Epidermal melanocyte (primary cell): ENCODE measurements around the gene PNKD.

Source experiments
- DNase-seq: peaks from one replicate; pipeline ENCODE4 v3.0.0; 2011; ENCODE audit warnings: low spot score; ENCODE audit not compliant: insufficient read length

The PNKD gene, protein sequence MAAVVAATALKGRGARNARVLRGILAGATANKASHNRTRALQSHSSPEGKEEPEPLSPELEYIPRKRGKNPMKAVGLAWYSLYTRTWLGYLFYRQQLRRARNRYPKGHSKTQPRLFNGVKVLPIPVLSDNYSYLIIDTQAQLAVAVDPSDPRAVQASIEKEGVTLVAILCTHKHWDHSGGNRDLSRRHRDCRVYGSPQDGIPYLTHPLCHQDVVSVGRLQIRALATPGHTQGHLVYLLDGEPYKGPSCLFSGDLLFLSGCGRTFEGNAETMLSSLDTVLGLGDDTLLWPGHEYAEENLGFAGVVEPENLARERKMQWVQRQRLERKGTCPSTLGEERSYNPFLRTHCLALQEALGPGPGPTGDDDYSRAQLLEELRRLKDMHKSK

DNA sequence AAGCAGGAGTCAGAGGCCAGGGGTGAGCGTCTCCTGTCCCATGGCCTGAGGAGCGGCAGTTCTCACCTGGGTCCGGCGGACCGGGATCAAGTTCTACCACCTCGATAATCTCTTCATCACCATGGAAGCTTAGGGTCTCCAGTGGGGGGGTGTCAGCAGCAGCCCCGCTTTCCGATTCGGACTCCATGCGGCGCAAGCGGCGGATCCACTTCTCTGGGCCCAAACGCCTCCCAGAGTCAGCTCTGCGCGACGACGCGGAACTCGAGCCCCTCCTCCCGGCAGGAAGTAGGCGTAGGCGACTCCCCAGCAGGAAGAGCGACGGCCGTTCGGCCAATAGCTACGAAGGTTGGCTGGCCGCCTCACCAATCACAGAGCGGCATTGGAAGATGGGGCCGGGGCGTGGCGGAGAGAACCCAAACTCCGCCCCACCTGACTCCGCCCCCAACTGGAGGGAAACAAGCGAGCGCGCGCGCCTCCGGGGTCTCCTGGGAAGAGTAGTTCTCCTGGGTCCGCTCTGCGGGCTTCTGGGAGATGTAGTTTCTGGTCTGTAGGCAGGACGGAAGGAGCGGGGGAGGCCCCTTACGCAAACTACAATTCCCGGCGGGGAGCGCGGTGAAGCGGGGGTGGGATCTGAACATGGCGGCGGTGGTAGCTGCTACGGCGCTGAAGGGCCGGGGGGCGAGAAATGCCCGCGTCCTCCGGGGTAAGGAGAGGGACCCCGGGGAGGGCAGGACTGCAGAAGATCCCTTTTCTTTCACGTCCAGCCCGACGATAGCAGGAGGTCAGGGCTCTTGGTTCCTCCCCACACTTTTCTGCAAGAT is at the start of gene PNKD, which contains the start of gene AAMP:
PNKD (plus strand) TSS at position 620 of the 821 bp plus-strand sequence; CDS start at position 637, 17 bp downstream.
AAMP (minus strand) TSS at position 238 of the 821 bp plus-strand sequence; CDS start at position 187, 51 bp downstream.
- DNase-seq: peak; percentile 99

DNA sequence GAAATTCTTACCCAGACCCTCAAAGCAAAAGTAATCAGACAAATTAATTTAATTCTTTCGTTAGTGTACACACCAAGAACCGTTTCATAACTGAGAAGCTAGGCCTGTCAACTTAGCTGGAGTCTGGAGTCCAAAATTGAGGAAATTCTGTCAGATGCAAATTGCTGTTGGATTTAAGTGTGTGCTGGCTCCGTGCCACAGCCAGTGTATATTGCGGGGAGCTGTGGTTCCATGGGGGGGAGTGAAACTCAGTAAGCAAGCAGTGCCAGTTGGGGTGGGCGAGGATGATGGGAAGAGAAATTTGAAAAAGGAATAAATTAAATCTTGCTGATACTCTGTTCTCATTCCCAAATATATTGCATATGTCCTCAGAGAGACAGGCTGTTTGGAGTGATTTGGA is 49.3 kb upstream of the PNKD start:
- no peak for DNase-seq

DNA sequence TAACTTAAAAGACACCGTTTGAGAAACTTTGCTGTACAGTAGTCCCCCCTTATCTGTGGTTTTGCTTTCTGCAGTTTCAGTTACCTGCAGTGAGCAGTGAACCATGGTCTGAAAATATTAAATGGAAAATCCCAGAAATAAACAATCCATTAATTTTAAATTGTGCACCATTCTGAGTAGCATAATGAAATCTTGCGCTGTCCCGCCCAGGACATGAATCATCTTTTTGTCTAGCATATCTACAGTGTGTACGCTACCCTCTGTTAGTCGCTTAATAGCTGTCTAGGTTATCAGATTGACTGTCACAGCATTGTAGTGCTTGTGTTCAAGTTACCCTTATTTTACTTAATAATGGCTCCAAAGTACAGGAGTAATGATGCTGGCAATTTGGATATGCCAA is 47.3 kb upstream of the PNKD start:
- no peak for DNase-seq

DNA sequence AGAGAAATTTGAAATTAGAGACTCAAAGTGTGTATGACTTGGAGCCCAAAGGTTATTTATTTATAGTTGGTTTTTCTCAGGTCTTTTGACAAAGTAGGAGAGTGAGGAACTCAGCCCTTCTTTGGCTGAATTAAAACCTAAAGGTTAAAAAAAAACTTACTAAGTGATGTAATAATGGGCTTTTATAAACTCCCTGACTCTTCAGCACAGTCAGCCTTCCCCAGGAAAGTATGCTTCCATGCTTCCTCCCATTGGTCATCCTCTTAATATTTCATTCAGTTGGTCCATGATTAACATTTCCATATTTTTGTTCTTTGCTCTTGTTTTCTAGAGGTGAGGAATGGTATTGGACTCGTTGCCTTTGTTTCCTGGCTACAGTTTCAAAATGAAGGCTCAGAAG is 46.1 kb upstream of the PNKD start:
- no peak for DNase-seq

DNA sequence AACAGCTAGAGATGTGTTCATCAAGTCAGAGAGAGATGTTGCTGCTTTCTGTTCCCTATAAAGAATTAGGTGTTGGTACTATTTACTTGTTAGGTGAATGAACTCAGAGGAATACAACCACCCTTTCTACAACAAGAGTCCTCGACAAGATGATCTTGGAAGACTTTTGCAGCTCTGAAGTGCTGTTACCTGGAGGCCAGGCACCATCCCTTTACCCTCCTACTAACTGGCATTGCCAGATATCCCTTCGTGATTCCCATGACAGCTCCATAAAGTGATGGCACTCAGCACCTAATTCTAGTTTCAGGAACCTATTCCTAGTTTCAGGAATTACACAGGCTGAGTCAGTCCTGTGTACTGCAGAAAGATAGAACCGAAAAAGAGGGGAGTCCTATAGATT is 43.4 kb upstream of the PNKD start:
- DNase-seq: no peak

DNA sequence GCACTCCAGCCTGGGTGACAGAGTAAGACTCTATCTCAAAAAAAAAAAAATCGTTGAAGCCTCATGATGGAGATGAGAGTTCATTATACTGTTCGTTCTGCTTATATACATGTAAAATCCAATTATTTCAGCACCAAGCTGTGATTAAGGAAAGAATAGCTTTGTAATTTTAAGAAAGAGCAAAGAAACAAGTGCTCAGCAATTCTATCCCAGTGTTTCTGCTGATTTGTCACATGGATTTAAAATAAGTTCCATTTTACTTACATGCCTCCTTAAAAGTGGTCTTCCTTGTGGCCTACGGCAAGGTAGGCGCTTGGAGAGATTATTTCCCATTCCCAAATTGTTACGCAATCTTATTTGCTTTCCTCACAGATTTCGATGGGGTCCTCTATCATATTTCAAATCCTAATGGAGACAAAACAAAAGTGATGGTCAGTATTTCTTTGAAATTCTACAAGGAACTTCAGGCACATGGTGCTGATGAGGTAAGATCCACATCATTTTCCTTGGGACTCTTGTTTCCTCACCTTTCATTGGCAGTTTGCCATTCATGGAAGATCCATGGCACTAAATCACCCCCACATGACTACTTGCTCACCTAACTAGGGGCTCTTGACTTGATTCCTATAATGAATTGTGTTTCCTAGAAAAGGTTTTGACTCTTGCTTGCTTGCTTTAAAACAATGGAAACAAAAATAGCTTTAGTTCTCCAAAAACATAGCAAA is 41.8 kb upstream of the PNKD start:
- no peak for DNase-seq

DNA sequence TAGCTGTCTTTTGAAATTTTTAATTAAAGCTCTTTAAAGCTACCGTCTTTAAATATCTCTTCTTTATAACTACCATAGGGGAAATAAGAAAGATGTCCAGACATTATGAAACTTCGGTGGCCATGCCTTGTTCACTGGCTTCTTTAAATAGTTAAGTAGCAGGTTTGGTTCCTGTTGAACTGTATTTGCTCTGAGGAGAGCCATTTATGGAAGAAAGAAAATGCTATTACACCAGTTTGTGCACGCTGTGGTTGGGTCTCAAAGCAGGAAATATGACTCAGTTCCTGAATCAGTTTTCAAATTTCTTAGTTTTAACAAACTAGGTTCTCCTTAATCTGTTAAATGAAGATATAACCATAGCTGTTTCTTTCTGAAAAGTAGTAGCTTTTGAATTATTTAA is 41.1 kb upstream of the PNKD start:
- DNase-seq: no peak

DNA sequence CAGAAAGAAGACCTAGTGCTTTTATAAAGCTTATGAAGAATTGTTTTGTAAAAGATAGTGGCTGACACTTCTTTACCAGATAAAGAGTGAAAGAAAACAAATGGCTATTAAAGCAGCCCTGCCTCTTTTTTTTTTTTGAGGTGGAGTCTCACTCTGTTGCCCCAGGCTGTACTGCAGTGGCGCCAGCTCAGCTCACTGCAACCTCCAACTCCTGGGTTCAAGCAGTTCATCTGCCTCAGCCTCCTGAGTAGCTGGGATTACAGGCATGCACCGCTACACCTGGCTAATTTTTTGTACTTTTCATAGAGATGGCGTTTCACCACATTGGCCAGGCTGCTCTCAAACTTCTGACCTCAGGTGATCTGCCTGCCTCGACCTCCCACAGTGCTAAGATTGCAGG is 40.5 kb upstream of the PNKD start:
- DNase-seq: no peak

DNA sequence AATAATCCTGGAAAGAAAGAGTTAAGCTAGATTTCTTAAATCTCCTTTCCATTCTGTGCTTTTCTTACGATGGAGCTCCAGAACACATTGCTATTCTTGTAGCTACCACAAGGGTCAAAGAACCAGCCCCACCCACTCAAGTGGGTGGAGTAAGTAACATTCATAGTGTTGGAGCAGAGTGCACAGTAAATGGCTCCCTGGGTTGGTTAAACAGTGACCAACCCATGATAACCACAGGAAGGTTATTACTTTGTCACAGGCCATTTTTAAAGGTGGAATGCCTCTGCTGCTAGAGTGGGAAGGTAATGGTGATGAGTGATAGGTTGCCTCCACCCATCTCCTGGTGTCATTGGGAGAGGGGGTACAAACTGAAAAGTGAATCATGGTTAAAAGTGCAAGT is 39.4 kb upstream of the PNKD start:
- no peak for DNase-seq

DNA sequence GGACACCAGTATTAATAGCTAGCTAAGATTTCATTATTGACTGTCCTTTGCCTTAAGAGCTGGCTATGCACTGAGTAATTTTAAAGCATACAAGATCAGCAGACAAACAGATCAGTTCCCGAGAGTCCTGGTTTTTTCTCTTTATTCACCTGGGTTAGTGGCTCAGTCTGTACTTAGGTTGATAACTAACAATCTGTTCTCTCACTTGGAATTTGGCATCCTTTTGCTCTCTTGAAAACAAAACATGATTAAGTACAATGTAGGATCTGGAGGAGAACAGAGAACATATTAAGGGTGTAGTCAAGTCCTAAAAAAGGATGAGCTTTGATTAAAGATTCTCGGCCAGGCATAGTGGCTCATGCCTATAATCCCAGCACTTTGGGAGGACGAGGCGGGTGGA is 36.8 kb upstream of the PNKD start:
- no peak for DNase-seq

DNA sequence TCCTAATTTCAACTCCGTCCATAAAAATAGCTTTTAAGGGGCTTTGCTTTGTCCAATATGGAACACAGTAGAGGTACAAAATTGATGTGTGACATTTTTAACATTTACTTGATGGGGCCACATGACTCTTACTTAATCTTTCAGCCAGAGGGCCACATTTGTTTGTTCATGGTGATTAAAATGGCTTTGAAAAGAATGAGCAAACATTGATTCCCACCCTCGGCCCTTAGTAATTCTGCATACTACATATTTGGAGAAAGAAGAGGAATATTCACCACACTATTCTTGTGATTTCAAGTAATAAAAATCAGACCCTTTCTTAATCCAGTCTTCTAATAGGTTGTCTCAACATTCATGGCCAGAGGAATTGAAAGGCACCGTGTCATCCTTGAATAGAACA is 35.8 kb upstream of the PNKD start:
- no peak for DNase-seq

DNA sequence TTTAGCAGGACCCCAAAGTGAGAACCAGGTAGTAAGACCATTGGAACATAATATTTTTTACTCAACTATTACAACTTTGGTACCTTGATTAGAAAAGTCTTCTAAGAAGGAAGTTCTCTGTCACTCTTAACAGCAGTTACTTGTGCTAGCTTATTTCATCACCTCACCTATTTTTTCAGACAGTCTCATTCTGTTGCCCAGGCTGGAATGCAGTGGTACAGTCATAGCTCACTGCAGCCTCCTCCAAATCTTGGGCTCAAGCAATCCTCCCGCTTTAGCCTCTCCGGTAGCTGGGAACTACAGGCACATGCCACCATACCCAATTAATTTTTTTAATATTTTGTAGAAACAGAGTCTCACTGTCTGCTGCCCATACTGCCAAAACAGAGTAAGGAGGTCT is 35.3 kb upstream of the PNKD start:
- DNase-seq: no peak

DNA sequence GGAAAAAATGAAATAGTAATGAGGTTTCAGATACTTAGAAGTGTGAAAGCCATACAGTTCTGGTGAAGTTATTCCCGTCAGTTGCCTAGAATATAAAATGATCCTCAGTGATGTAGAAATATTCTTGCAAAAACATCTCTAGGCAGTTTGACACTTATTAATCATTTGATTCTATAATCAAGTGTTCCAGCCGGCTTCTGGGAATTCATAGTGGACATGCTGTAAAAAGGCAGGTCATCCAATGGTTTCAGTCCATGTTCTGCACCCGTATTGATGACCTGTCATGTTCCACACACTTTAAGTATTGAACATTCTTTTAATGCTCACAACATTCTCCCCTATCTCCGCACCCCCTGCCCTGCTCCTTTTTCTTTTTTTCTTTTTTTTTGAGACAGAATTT is 33.5 kb upstream of the PNKD start:
- DNase-seq: no peak

DNA sequence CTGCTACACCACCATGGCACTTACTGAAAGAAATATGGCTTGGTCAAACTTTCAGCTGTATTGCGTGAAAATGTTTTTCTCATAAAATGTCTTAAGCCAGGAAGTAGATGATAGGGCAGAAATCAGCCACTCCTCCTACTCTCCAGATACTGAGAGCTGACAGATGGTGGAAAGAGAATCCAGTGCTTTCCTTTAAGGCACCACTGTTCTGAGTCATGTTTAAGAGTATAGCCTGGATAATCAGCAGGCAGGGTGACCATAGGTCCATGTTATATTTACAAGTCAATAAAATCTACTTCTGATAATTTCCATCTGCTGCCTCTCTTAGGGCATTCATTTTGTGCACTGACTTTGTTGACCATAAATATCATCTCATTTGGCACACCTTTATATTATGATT is 31.4 kb upstream of the PNKD start:
- no peak for DNase-seq

DNA sequence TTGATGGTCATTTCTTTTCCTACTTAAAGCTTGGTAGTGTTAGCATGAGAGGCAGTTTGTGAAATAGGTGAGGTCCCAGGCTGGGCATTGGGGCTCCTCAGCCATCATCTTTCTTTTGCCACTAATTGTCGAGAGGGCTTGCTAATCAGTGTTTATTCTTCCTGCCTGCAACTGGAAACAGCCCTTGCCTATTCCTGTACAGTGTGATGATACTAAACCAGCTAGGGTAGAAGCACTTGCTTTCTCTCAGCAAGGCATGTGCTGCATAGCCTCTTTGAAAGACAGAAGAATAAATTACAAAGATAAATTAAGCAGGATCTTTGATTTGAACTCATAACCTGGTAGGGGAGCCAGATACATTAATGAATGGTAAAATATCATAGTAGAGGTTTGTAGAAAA is 26.1 kb upstream of the PNKD start:
- DNase-seq: no peak

DNA sequence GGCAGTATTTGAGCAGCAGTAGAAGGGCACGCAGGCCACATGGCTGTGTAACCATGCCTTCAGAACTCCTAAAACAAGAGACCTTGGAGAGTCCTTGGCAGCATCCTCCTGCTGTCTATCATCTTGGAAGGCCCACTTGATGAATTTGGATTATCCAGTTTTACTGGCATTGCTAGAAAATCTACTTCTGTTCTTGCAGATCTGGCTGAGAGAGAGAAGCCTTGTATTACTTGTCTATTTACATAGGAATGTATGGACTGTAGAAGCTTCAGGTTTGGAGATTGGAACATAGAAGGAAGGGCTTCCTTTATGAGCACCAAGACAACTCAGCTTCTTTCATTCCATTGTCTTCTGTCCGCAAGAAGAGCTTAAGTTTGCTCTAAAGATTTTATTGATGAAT is 25.7 kb upstream of the PNKD start:
- DNase-seq: no peak

DNA sequence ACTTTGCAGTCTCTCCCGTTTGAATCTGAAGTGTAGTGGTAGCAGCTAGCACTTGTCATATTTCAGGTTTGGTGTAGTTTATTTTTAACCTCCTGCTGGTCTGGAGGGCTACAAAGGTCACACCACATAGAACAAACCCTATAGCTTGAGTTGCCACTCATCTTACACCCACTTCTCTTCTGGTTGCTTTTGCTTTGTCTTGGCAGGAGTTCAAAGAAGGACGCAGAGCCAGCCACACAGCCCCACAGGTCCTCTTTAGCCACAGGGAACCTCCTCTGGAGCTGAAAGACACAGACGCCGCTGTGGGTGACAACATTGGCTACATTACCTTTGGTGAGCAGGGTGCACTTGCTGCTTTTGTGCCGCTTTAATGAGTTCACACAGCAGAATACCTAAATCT is 25.1 kb upstream of the PNKD start:
- no peak for DNase-seq

DNA sequence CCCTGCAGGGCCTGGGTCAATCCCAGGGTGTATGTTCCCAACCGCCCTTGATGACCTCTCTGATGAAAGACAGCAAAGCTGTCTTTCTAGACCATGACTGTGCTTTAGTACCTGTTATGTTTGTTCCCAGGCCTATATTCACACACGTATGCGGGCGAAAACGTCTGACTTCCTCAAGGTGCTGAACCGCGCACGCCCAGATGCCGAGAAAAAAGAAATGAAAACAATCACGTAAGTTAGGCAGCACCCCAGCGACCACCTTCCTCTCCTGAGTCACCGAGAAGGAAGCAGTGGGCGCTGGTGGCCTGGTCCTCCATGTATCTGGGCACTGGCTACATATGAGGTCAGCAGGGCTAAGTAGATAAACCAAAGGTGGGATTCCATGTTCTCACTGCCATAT is 20.6 kb upstream of the PNKD start:
- DNase-seq: no peak

DNA sequence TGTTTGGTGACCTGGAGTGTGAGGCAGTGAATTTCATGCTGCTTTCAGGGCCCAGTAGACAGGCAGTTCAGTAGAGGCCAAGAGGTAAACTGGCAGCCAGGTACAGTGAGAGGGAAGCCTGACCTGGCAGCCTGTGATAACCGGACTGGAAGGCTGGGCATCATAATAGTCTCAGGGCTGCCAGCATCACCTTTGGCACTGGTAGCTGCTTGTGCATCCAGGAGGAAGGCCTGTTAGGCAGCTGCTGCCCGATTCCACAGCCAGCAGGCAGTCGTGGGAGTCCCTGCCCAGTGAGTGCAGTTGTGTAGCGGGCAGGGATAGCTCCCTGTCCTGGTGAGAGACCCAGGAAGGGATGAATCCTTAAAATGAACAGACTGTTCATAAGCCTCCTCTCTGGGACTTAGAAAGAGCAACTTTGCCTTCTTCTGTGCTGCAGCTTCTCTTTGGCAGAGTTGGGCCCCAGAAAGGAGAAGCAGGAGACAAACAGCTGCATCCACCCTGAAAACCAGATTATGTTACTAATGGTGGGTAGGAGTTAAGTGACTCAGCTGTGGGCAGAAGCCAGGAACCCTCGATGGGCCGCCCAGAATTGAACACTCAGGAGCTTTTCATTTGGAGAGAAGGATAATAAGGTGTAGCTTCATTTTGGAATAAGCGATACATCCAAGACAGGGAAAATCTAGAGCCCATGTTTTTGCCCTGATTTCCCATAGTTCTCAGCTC is 17.6 kb upstream of the PNKD start:
- no peak for DNase-seq

DNA sequence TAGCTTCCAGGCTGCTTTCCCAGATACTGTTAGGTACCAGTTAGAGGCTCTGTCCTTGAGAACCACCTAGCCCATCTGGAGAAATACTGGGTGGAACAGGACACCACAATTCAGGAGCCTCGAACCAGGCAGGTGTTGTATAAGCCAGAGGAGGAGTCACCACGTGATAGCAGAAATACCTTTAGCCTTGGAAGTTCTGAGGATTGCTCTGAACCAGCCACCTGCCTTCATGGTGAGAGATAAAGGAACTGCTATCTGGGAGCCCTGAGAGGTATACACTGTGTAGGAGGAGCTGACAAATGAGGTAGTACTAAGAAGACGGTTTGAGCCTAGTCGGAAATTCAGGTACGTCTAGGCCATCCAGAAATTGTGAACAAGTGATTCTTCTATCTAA is 17.1 kb upstream of the PNKD start:
- DNase-seq: no peak

DNA sequence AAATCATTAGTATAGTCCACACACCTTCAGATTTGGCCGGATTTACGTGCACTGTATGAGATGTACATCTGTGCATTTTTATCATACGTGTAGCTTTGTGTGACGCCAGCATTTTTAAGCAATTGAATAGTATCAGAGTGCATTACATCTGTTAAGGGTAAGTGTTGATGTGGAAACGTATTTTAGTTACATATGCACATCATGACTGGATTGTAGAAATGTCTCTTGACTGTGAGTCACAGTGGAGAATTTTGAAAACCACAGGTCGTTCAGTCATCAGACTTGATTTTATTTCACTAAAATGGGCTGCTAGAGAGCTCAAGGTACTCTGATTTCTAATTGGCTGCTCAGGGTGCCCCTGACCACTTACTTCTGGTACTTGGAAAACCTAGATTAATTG is 14.9 kb upstream of the PNKD start:
- no peak for DNase-seq
